Measurements from ENCODE around the gene PRDM15.

PRDM15 gene

DNA sequence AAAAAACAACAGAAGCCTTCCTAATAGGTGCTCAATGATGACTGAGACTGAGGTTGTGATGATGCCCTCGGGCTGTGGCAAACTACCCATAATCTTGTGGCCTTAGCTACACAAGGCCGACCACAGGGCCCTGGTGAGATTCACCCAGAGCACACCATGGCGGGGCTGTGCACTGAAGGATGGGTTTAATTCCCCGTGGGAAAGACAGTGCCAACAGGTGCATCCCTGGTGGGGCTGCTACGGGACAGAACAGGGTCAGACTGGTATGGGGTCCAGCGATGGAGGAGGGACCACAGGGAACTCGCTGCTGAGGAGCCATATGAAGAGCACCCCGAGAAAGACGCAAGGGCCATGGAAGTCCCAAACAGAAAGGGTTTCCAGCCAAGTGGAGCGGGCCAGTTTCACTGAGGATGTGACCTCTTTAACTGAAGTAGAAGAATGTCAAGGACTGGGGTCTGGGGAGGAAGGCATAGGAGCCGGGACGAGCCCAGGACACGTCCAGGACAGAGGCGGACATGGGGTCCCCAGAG, 21.3 kb downstream of the PRDM15 start:
- Mint-ChIP-seq H3K27me3 (no peaks in the 10 kb centered on the region), H3K36me3 (ENCODE audit: low read depth) (peaks cover 62% of the 10 kb centered on the region), H3K27ac (no peak overlapping the region), H3K9me3 (no peaks in the 10 kb centered on the region), H3K4me3 (no peak overlapping the region), H3K4me1 (ENCODE audit: low read depth) (peaks cover 7% of the 10 kb centered on the region)
- intact Hi-C loops (cut with micrococcal nuclease), result no loop called here

DNA sequence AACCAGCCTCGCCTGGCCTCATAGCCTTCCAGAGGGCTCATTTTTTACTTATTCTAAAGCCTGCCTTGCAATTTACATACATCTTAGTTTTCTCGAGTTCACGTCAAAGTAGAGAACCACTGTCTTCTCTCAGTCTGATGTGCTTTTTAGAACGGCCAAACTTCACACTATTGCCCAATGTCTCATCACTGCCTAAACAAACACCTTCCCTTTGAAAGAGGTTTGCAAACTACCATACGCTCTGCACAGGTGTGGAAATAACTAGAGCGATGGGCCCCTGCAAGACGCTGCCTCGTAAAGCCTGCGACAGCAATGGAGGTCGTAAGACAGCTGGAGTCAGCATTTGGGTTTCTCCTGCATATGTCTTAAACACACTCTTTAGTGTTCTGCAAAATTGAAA, 22.6 kb downstream of the PRDM15 start:
- intact Hi-C loops (cut with micrococcal nuclease), result no loop called here
- Mint-ChIP-seq H3K36me3 (ENCODE audit: low read depth) (peaks cover 75% of the 10 kb centered on the region), H3K9me3 (no peaks in the 10 kb centered on the region), H3K27me3 (no peaks in the 10 kb centered on the region), H3K4me1 (ENCODE audit: low read depth) (no peaks in the 10 kb centered on the region), H3K4me3 (no peak overlapping the region), H3K27ac (no peak overlapping the region)

DNA sequence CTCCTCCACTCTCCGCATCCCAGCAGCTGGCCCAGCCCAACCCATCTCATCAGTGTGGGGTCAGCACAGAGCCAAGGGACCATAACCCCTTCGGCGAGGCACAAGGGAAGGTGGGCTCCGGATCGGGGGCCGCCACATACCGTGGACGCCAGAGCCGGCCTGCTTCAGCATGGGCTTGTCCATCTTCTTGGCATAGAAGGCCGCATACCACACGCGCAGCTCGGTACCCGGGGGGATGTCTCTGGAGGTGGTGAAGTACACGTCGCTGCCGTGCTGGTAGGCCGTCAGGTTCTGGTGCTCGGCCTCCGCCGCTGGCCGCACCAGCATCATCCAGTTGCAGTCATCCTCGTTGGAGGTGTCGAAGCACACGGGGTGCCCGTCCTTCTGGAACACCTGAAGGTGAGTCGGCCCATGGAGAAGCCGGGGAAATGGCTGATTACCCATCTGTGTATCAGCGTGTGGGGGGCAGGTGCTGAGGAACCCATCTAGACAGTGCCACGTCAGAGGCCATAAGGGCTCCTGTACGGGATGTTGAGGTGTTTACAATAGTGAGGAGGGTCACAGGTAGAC, 24.6 kb downstream of the PRDM15 start:
- no peak overlapping the region for H3K27ac Mint-ChIP-seq
- H3K4me3 Mint-ChIP-seq, result no peak overlapping the region
- intact Hi-C loops (cut with micrococcal nuclease), result no loop called here
- H3K4me1 Mint-ChIP-seq (ENCODE audit: low read depth), result no peaks in the 10 kb centered on the region
- H3K36me3 Mint-ChIP-seq (ENCODE audit: low read depth), result peaks cover 77% of the 10 kb centered on the region
- no peaks in the 10 kb centered on the region for H3K27me3 Mint-ChIP-seq
- no peaks in the 10 kb centered on the region for H3K9me3 Mint-ChIP-seq

- no peaks in the 10 kb centered on the region for H3K9me3 Mint-ChIP-seq
These were observed 26.2 kb downstream of the PRDM15 start for GRCh38 chr21:41852929-41853320.

DNA sequence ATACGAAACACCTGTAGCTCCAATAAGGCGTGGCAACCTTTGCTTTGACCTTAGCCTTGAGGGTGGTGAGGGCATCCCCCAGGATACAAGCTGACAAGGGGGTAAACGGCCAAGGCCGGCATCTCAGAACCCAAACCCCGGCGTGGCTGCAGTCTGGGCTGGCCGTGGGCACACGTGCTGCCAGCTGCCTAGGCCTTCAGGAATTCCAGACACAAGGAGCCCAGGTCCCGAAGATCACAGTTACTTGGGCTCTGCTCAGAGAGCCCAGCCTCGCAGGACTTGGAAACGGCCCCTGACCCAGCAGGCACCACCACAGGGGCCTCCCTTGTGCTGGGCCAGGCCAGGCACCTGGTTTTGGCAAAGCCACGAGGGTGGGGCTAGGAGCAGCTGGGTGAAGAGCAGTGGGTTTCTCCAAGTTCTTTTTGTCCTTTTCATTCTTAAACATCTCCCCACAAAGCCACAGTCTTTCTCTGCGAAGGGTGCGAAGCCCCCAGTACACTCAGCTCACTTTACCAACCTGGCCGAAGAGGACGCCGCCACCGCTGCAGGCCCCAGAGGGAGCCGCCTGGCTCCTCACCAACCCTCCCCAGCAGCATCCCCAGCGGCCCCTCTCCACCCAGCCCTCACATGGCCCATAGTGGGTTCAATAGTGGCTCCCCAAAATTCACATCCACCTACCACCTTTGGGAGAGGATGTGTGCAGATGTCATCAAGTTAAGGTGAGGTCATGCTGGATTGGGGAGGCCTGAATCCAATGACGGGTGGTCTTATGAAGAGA, 26.8 kb downstream of the PRDM15 start:
- H3K4me3 Mint-ChIP-seq, result no peak overlapping the region
- H3K9me3 Mint-ChIP-seq, result no peaks in the 10 kb centered on the region
- H3K4me1 Mint-ChIP-seq (ENCODE audit: low read depth), result no peaks in the 10 kb centered on the region
- intact Hi-C loops (cut with micrococcal nuclease), result no loop called here
- H3K27ac Mint-ChIP-seq, result no peak overlapping the region
- H3K36me3 Mint-ChIP-seq (ENCODE audit: low read depth), result peaks cover 63% of the 10 kb centered on the region
- no peaks in the 10 kb centered on the region for H3K27me3 Mint-ChIP-seq

More at GRCh38 chr21:41852929-41853320, 26.2 kb downstream of the PRDM15 start:
- Mint-ChIP-seq H3K36me3 (ENCODE audit: low read depth) (peaks cover 68% of the 10 kb centered on the region), H3K4me3 (no peak overlapping the region), H3K4me1 (ENCODE audit: low read depth) (no peaks in the 10 kb centered on the region), H3K27me3 (no peaks in the 10 kb centered on the region), H3K27ac (no peak overlapping the region)
- intact Hi-C loops (cut with micrococcal nuclease), result no loop called here

DNA sequence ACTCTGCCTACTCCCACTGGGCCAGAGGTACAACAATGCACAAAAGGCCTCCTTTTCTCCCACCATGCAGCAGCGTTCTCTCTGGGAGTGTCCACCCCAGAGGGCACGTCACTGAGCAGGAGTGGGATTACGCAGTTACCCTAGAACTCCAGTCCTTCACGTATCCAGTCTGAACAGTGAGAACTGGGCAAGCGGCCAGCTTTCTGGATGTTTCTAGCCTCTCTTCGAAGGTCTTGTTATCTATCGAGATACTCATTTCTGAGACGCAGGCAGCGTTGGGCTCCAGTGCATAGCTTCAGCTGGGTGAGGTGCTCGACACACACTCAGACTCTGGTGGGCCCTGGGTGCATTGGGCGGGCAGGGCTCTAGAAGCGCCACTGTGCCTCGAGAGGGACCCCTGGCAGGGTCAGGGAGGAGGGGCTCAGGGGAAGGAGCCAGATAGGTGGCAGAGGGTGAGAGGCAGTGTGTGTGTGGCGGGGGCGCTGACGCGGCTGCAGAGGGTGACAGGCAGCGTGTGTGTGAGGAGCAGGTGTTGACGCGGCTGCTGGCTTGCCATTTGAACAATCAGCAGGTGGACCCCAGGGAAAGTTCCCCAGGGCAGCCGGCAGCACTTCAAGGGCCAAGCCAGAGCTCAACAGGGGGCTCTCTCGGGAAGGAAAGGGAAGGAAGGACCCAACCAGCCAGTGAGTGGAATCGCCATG, 27.9 kb downstream of the PRDM15 start:
- Mint-ChIP-seq H3K4me1 (ENCODE audit: low read depth) (no peaks in the 10 kb centered on the region), H3K4me3 (no peak overlapping the region), H3K27me3 (no peaks in the 10 kb centered on the region), H3K27ac (no peak overlapping the region), H3K9me3 (no peaks in the 10 kb centered on the region), H3K36me3 (ENCODE audit: low read depth) (peaks cover 63% of the 10 kb centered on the region)
- intact Hi-C loops (cut with micrococcal nuclease), result no loop called here

DNA sequence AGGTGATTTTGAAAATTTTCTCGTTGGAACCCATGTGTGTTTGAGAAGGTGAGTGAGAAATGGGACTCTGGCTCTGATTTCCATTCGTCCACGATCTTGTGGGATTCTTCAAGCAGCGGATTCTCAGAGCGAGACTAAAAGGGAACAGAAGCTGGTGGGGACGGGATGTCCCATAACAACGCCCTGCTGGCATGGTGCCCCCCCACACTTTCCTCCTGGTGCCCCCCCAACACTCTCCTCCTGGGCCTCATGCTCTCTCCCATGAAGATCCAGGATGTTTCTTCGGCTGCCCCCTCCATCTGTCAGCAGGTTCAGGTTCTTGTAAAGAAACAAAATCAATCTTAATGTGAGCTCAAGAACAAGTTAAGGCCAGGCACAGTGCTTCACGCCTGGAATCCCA, 29.1 kb downstream of the PRDM15 start:
- Mint-ChIP-seq H3K27me3 (no peaks in the 10 kb centered on the region), H3K36me3 (ENCODE audit: low read depth) (peaks cover 70% of the 10 kb centered on the region), H3K4me1 (ENCODE audit: low read depth) (no peaks in the 10 kb centered on the region), H3K27ac (no peak overlapping the region), H3K9me3 (no peaks in the 10 kb centered on the region), H3K4me3 (no peak overlapping the region)
- intact Hi-C loops (cut with micrococcal nuclease), result no loop called here

DNA sequence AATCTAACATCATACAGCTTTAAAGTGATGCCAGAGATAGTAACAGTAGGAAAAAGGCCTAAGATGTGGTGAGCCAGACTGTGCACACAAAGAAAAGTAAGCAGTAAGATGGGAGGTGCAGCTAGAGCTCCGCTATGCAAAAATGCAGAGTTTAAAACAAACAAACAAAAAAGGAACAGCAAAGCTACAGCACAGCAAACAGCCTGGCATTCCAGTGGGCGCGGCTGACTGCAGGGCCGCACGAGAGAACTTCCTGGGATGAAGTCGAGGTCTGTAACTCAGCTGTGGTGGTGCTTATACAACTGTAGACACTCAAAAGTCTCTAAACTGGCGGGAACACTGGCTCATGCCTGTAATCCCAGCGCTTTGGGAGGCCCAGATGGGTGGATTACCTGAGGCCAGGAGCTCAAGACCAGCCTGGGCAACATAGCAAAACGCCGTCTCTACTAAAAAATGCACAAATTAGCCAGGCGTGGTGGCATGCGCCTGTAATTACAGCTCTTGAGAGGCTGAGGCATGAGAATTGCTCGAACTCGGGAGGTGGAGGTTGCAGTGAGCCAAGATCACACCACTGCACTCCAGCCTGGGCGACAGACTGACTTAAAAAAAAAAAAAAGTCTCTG, 30.1 kb downstream of the PRDM15 start:
- H3K27ac Mint-ChIP-seq, result no peak overlapping the region
- H3K36me3 Mint-ChIP-seq (ENCODE audit: low read depth), result peaks cover 60% of the 10 kb centered on the region
- no peaks in the 10 kb centered on the region for H3K27me3 Mint-ChIP-seq
- H3K9me3 Mint-ChIP-seq, result no peaks in the 10 kb centered on the region
- H3K4me3 Mint-ChIP-seq, result no peak overlapping the region
- H3K4me1 Mint-ChIP-seq (ENCODE audit: low read depth), result peaks cover 2% of the 10 kb centered on the region
- intact Hi-C loops (cut with micrococcal nuclease), result no loop called here

GRCh38 chr21:41848533-41848932, 30.6 kb downstream of the PRDM15 start:
- H3K27me3 Mint-ChIP-seq, result no peaks in the 10 kb centered on the region
- no peak overlapping the region for H3K27ac Mint-ChIP-seq
- peaks cover 5% of the 10 kb centered on the region for H3K4me1 Mint-ChIP-seq (ENCODE audit: low read depth)
- H3K4me3 Mint-ChIP-seq, result no peak overlapping the region
- intact Hi-C loops (cut with micrococcal nuclease), result no loop called here
- peaks cover 59% of the 10 kb centered on the region for H3K36me3 Mint-ChIP-seq (ENCODE audit: low read depth)
- H3K9me3 Mint-ChIP-seq, result no peaks in the 10 kb centered on the region

DNA sequence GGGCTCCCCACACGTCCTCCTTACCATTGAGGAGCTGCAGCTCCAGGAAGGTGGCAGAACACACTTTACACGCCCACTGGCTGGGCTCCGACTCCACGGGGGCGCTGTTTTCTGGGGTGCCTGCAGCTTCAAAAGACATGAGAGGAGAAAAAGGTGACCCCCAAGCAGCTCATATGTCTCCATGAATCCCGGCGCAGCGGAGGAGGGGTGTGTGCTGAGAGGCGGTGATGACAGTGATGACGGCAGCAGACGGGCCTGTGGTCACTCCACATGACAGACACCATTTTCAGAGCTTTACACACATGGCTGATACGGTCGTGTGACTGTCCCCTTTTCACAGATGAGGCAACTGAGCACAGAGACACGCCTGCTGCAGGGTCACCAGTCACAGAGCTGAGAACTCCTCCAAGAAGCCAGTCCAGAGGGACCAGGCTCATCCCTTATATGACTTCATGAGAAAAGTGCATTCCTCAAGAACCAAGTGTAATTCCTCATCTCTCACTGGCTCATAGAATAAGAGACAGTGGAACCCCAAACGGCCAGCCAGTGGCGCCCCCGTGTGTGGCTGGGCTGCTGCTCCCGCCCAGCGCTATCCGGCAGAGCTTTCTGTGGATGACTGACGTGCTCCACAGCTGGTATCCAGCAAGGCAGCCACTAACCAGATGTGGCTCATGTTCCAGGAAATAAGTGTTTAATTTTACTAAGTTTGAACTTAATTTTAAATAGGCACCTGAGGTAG, 31.9 kb downstream of the PRDM15 start:
- no peak overlapping the region for H3K27ac Mint-ChIP-seq
- intact Hi-C loops (cut with micrococcal nuclease), result no loop called here
- no peaks in the 10 kb centered on the region for H3K27me3 Mint-ChIP-seq
- H3K4me3 Mint-ChIP-seq, result no peak overlapping the region
- peaks cover 52% of the 10 kb centered on the region for H3K36me3 Mint-ChIP-seq (ENCODE audit: low read depth)
- peaks cover 5% of the 10 kb centered on the region for H3K4me1 Mint-ChIP-seq (ENCODE audit: low read depth)
- no peaks in the 10 kb centered on the region for H3K9me3 Mint-ChIP-seq

DNA sequence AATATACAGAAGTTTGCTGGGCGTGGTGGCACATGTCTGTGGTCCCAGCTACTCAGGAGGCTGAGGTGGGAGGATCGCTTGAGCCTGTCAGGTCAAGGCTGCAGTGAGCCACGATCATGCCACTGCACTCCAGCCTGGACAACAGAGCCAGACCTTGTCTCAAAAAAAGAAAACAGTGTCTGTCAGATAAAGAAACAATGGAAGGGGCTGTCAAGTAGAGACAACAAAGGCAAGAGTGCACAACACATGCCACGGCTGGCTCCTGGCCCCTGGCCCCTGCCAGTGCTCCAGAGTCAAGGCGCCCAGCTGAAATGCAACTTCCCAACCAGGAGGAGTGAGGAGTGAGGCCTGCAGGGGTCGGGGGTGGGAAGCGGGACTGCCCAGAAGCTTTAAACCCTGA, 32.6 kb downstream of the PRDM15 start:
- Mint-ChIP-seq H3K27me3 (no peaks in the 10 kb centered on the region), H3K9me3 (peaks cover 4% of the 10 kb centered on the region), H3K4me1 (ENCODE audit: low read depth) (peaks cover 5% of the 10 kb centered on the region), H3K4me3 (no peak overlapping the region), H3K36me3 (ENCODE audit: low read depth) (peaks cover 47% of the 10 kb centered on the region), H3K27ac (no peak overlapping the region)
- intact Hi-C loops (cut with micrococcal nuclease), result no loop called here

DNA sequence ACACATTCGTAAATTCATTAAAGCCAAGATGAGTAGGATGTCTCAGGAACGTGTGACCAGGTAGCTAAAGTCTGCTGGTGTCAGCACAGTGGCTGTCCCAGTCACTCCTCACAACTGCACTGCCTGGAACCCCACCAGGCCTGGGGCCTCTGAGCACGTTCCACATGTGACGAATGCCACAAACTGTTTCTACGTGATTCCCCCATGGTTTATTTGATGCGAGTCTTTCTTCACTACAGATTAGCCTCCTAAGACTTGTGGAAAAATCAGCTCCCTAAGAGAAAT, 33.2 kb downstream of the PRDM15 start:
- Mint-ChIP-seq H3K27ac (no peak overlapping the region), H3K4me1 (ENCODE audit: low read depth) (peaks cover 5% of the 10 kb centered on the region), H3K9me3 (peaks cover 9% of the 10 kb centered on the region), H3K36me3 (ENCODE audit: low read depth) (peaks cover 47% of the 10 kb centered on the region), H3K4me3 (no peak overlapping the region), H3K27me3 (no peaks in the 10 kb centered on the region)
- intact Hi-C loops (cut with micrococcal nuclease), result no loop called here

GRCh38 chr21:41845310-41846032, 33.7 kb downstream of the PRDM15 start:
- intact Hi-C loops (cut with micrococcal nuclease), result no loop called here
- H3K36me3 Mint-ChIP-seq (ENCODE audit: low read depth), result peaks cover 52% of the 10 kb centered on the region
- no peaks in the 10 kb centered on the region for H3K27me3 Mint-ChIP-seq
- H3K9me3 Mint-ChIP-seq, result peaks cover 14% of the 10 kb centered on the region
- peaks cover 5% of the 10 kb centered on the region for H3K4me1 Mint-ChIP-seq (ENCODE audit: low read depth)
- H3K27ac Mint-ChIP-seq, result no peak overlapping the region
- H3K4me3 Mint-ChIP-seq, result no peak overlapping the region
